Measurements from ENCODE around the gene CDC42SE2.
"Not testable (repeated sequence)": the region's sequence is repeated elsewhere in the genome, so short reads cannot be mapped to it uniquely, and the experiment has no call there.

Gene CDC42SE2

GRCh38 chr5:131277875-131278740 lies 14.3 kb downstream of the CDC42SE2 start:
- DNase-seq (ENCODE audit: low spot score) = no peak

- not testable (repeated sequence) for DNase-seq (ENCODE audit: low spot score)
Measured at GRCh38 chr5:131278741-131279124, 14.9 kb downstream of the CDC42SE2 start.

- no peak for DNase-seq (ENCODE audit: low spot score)
Measured at GRCh38 chr5:131279204-131279603, 15.4 kb downstream of the CDC42SE2 start.

- DNase-seq (ENCODE audit: low spot score) = no peak
Measured at GRCh38 chr5:131280417-131280816, 16.6 kb downstream of the CDC42SE2 start.

GRCh38 chr5:131281133-131281867 lies 17.4 kb downstream of the CDC42SE2 start:
- DNase-seq (ENCODE audit: low spot score) = no peak

- DNase-seq (ENCODE audit: low spot score) = no peak
Measured at GRCh38 chr5:131281868-131282234, 18.0 kb downstream of the CDC42SE2 start.

GRCh38 chr5:131282235-131282634 lies 18.4 kb downstream of the CDC42SE2 start:
- no peak for DNase-seq (ENCODE audit: low spot score)

- no peak for DNase-seq (ENCODE audit: low spot score)
Measured at GRCh38 chr5:131285703-131286399, 22.0 kb downstream of the CDC42SE2 start.

GRCh38 chr5:131286400-131286715 lies 22.5 kb downstream of the CDC42SE2 start:
- no peak for DNase-seq (ENCODE audit: low spot score)

- no peak for DNase-seq (ENCODE audit: low spot score)
Measured at GRCh38 chr5:131288328-131288727, 24.5 kb downstream of the CDC42SE2 start.

GRCh38 chr5:131289738-131290137 lies 25.9 kb downstream of the CDC42SE2 start:
- DNase-seq (ENCODE audit: low spot score) = no peak

GRCh38 chr5:131296213-131296672 lies 32.4 kb downstream of the CDC42SE2 start:
- no peak for DNase-seq (ENCODE audit: low spot score)

GRCh38 chr5:131297886-131298285 lies 34.0 kb downstream of the CDC42SE2 start:
- no peak for DNase-seq (ENCODE audit: low spot score)

GRCh38 chr5:131299465-131299864 lies 35.6 kb downstream of the CDC42SE2 start:
- no peak for DNase-seq (ENCODE audit: low spot score)

- no peak for DNase-seq (ENCODE audit: low spot score)
Measured at GRCh38 chr5:131302506-131302905, 38.7 kb downstream of the CDC42SE2 start.

GRCh38 chr5:131303537-131303936 lies 39.7 kb downstream of the CDC42SE2 start:
- peak; percentile 41 for DNase-seq (ENCODE audit: low spot score)

- no peak for DNase-seq (ENCODE audit: low spot score)
Measured at GRCh38 chr5:131304414-131304813, 40.6 kb downstream of the CDC42SE2 start.

GRCh38 chr5:131305138-131305689 lies 41.4 kb downstream of the CDC42SE2 start:
- DNase-seq (ENCODE audit: low spot score) = no peak

GRCh38 chr5:131305906-131306305 lies 42.1 kb downstream of the CDC42SE2 start:
- DNase-seq (ENCODE audit: low spot score) = no peak

- DNase-seq (ENCODE audit: low spot score) = not testable (repeated sequence)
Measured at GRCh38 chr5:131312235-131312772, 48.5 kb downstream of the CDC42SE2 start.

- DNase-seq (ENCODE audit: low spot score) = no peak
Measured at GRCh38 chr5:131316026-131316425, 52.2 kb downstream of the CDC42SE2 start.

- no peak for DNase-seq (ENCODE audit: low spot score)
Measured at GRCh38 chr5:131316822-131317221, 53.0 kb downstream of the CDC42SE2 start.
